GM21447 (cell line): ENCODE results near the gene FAM237A.

ENCODE experiments used
- ATAC-seq: cut with Tn5 transposase; IDR thresholded peaks from one replicate; pipeline ENCODE4 v1.9.1; 2021; ENCODE audit not compliant: unreplicated experiment

The FAM237A gene

DNA sequence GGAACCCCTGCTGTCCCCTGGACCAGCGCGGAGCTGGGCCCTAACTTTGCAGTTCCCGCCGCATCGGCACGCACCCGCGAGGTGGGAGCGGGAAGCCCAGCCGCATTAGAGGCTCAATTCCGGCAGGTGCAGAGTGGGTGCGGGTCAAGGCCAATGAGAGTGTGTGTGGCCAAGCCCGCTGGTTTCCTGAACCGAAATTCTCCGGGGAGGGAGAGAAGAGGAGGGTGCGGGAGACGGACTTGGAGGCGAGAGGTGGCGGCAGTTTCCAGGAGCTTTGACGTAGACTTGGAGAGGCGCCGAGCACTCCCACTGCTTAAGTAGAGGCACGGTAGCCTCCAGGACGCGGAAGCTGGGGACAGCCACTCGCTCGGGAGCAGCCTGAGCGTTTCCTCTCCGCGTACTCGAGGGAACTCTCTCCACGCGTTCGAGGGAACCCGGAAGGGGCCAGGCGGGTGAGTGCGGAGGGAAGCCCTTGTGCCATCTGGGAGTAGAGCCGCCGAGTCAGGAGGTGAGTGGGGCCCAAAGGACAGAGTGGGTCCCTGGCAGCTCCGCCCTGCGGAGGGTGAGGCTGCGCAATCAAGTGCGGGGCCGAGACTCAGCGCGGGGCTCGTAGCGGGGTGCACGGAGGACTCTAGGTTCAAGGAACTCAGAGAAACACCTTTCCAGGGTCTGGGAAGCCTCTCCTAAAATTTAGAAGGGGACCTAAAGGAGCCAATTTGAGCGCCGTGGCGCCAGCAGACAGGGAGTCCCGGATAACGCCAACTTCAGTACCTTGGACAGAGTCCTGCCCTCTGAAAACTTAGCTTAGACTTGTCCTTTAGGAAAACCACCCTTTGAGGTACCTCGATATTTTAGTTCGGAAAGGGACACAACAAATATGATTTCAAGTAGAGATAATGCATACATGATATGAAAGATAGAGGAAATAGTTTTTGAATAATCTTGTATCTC lies at the start of gene FAM237A:
Gene FAM237A (plus strand): TSS at position 413 of the 951 bp plus-strand sequence. CDS start 1,750 bp downstream, outside the sequence.
- ATAC-seq: no peak

DNA sequence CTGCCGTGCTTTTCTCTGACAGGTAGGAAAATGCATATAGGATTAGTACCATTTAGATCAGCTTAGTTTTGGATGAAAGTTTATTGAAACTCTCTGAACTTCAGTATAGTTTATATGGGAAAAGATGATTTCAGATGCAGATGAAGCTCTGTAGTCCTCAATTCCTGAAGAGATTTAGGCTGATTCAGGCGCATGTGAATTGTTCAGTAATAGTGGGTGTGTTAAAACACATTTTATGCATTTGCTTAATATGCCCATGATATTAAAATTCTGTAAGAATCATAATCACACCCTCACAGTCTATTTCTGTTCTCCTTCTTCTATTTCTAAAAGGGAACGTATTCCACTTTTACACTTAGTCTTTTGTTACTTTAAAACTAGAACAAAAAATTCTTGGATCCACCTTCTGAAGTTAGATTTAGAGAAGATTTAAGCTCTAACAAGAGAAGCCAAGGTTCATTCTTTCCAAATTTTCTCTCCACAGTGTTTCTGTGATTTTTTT lies 44.5 kb upstream of the FAM237A start:
- ATAC-seq: no peak

DNA sequence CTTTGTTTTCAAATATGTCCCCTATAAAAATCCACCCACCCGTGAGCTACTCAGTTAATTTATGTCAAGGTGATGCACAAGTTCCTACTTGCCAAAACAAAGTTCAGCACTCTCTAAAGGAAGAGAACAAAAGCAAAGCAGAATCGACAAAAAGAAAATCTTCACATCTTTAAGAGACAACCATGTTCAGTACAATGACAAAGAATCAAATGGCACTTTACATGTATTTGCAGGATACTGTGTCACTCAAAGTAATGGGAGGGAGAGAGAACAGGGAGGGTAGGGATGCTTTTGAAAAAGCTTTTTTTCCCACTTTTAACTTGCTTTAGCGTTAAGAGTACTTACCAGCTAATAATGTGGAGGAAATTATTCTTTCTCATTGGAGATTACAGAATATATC lies 39.0 kb upstream of the FAM237A start:
- no peak for ATAC-seq

DNA sequence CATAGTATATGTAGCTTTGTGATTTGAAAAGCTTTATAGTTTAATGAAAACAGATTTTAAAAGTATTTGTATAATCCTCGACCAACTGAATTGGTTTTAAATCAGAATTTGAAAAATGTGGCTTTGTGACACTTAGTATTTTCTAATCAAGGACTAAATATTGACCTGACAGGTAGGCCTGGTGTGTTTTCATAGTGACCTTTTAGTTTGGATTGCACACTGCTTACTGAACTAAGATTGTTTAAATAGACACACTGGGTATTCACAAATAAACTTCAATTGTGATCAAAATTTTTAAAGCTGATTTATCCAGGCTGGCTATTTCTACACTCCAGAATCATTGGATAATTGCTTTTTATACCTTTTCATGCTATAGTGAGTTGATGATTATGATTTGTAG lies 31.8 kb upstream of the FAM237A start:
- ATAC-seq: no peak

DNA sequence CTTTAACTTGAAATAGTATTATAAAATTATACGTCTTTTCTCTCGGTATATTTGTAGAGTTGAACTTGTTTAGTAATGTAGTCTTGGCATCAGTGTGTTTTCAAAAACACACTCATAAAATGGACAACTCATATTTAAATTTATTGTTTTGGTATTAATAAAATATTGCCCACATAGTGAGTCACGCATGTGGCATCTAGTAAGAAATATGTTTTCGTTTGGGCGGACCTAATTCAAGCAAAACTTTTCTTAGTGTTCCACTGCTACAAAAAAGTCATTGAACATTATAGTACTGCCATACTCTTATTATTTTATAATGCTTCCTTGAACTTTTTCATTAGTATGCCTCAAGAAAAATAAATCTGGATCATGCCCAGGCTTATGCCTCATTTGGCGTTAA lies 31.1 kb upstream of the FAM237A start:
- no peak for ATAC-seq

- ATAC-seq: no peak
Measured at GRCh38 chr2:206611736-206612135, 30.6 kb upstream of the FAM237A start.

- no peak for ATAC-seq
Measured at GRCh38 chr2:206614811-206615210, 27.5 kb upstream of the FAM237A start.

DNA sequence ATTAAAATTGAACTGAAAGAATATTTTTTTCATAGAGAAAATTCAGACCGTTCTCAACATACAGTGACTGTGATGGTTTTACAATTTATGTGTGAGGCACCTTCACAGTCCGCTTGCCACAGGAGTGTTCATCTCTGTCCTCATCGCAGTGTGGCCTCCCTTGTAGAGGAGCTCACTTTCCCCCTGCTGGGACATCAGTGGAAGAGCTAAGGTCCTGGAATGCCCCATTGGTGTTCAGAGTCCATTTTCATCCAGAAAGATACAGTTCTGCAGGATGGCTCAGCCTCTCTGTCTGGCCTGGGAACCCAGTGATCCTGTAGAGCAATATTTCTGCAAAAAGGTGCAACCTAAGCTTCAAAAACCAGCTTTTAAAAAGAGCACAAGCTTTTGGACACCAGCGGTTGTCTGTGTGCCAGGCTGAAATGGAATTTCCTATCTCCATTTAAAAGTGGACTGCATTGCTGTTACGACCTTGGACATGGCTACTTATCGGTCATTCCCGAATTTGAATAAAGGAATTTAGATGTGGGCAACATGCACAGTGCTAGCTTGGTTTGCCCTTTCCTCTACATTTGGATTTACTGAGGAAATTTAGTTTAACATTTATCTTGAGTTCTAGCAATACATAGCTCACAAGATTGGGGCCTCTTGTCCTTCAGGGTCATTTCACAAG lies 26.7 kb upstream of the FAM237A start:
- no peak for ATAC-seq

DNA sequence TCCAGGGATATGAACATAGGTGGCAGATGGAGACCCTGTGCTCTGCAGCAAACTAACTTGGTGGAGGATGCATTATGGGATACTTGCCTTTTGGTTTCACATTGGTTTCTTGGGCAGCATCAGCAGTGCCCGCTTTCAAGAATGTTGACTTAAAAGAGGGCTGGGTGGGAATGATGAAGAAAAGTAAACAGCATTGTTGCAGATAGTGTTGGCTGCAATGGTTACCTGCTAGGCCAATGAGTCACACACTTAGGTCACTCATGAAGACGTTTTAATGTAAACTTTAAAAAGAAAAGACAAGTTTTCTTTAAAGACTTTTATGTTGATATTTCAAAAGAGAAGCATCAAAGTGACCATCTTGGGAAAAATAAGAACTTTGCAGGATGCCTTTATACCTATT lies 26.1 kb upstream of the FAM237A start:
- ATAC-seq: no peak

GRCh38 chr2:206619011-206619410 lies 23.3 kb upstream of the FAM237A start:
- no peak for ATAC-seq

DNA sequence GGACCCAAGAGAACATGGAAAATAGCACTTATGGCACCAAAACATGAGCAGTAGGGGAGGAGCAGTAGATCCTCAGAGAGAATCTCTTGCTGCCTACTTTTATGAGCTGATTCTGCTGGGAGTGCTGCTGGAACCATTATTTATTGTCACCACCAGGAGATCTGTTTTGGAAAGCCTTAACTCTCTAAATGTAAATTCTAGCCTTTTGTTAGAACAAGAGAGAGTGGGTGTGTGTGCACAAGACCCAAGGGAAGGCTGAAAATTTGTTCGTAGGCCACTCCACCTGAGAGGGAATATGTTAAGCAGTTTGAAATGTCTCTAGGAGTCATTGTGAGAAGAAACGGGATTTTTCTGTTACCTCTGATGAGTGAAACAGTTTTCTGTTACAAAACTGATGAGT lies 16.2 kb upstream of the FAM237A start:
- no peak for ATAC-seq

DNA sequence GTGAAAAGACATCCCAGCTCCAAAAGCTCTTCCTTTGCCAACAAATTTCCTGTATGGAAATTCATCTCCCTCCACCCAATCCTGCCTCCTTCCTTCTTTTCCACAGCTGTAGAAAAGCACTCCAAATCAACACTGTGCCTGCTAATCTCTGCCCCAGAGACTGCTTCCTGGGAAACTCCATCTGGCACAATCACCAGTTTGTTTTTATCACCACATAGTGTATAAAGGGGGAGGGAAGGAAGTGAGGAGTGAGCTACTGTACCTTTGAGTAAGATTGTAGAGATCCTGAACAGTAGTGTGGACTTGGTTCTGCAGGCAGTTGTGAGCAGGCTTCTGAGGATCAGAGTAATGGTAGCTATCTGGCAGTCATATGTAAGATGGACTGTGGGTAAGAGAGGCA lies 14.7 kb upstream of the FAM237A start:
- no peak for ATAC-seq

DNA sequence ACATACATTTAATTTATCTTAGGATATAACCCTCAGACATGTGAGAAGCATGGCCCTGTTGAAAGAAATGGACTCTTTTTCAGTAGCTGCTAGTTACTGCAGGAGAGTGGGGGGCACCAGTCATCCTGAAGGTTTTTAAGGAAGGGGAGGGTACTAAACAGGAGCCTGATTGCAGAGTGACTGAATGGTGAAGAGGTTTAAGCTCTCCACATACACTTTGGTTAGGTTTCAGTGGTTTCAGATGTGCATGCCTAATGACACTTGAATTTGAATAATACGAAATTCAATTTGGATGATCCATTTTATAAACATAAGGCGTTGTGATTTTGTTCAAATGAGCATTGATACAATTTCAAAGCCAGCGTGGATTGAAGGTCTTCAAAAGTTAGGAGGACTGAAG lies 10.9 kb upstream of the FAM237A start:
- no peak for ATAC-seq

GRCh38 chr2:206635015-206635414 lies 7.3 kb upstream of the FAM237A start:
- no peak for ATAC-seq

DNA sequence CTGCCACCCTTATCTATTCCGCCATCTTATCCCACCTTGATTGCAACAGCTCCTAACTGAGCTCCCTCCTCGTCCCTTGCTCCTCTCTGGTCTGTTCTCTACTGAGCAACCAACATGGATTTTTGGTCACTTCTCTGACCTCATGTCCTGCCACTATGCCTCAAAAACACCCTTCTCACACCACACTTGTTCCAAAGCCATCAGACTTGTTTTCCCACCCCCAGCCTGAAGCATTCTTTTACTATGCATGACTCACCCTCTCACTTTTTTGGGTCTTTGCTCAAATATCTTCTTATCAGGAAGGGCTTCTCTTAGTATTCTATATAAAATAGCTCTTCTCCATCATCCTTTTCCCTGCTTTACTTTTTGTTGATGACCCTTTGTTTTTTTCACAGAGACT lies 2.7 kb upstream of the FAM237A start:
- ATAC-seq: no peak

GRCh38 chr2:206641226-206641625 lies 1.1 kb upstream of the FAM237A start:
- ATAC-seq: no peak

GRCh38 chr2:206647985-206648384 lies 5.7 kb downstream of the FAM237A start:
- no peak for ATAC-seq

- ATAC-seq: no peak
Measured at GRCh38 chr2:206657087-206657486, 14.8 kb downstream of the FAM237A start.

- no peak for ATAC-seq
Measured at GRCh38 chr2:206665251-206665650, 23.0 kb downstream of the FAM237A start.

GRCh38 chr2:206670531-206671319 lies 28.4 kb downstream of the FAM237A start:
- ATAC-seq: no peak

DNA sequence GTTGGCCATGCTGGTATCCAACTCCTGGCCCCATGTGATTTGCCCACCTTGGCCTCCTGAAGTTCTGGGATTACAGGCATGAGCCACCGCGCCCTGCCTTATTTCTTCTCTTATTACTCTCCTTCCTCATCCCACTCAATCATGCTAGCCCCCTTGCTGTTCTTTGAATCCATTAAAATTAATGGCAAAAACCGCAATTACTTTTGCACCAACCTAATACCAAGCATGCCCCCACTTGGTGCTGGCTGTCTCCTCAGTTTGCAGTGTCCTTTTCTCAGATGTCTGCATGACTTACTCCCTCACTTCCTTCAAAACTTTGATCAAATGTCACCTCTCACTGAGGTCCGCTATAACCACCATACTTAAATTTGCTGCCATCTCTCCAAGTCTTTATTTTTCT lies 41.3 kb downstream of the FAM237A start:
- ATAC-seq: no peak
